Heart left ventricle (tissue), 13 donors: Measurements from ENCODE around the gene TMEM266.

Source experiments
- POLR2A ChIP-seq, 2 donors: fragments of 450-650 bp; IDR thresholded peaks; one replicate each; pipeline ENCODE4 v1.6.1; 2017; ENCODE audit warnings: antibody characterized with exemption in 2 of 2, mild to moderate bottlenecking in 2 of 2, moderate library complexity in 2 of 2
- TF ChIP-seq, protein P1 (sequence below), 12 donors: fragments of 200-600 bp; sonication (generic) in 4 of 12; IDR thresholded peaks; one replicate each; pipeline versions ENCODE4 v1.5.0 to v1.8.0; 2018 to 2022; ENCODE audit warnings: antibody characterized with exemption in 12 of 12, mild to moderate bottlenecking in 5 of 12
- donor health status: ischemic (EF 13 %, LVEDD 7.1; RV severe dilation, severe dysfunction).
- donor health status: DM: no; HTN: yes; CAD: no.
- donor health status: DM: no; HTN: no; CAD: no.
- donor health status: ischemic (EF 25% LVEDD 6.9; RV normal size, moderate dysfunction).
- donor health status: ischemic (EF 25% LVEDD 5.7; RV mildly dilated, moderate dysfunction).
- donor health status: ischemic (EF 35%, LVEDD 5.7; RV mildly dilated, moderate dysfunction).
- donor health status: nonischemic (EF 11% LVEDD 7.7; RV severe dilation, severe dysfunction).
- donor health status: DM: yes; HTN: yes; CAD: no.
- donor health status: PGD.
- donor health status: ischemic (EF 29% LVEDD 5.4; RV normal size, mild dysfunction).
- donor health status: nonischemic (EF 23%, LVEDD 6.1; RV moderate dilation, normal function).

DNA sequence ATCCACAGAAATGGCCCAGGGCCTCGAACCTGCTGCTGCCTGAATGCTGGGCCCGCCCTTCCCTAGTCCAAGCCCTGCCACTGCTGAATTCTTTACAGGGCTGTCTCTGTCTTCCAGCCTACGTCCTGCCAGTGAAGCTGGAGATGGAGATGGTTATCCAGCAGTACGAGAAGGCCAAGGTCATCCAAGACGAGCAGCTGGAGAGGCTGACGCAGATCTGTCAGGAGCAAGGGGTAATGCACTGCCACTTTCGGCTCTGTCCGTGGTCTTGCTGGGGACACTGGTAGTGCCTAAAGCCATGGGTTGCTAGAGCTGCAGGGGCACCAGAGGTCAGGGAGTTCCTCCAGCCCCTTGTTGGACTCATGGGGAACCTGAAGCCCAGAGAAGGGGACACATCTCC is 115.7 kb downstream of the TMEM266 start:
- no peak for TF ChIP-seq POLR2A (IDR thresholded peaks at IDR 0.05)
- TF ChIP-seq, protein P1, sequence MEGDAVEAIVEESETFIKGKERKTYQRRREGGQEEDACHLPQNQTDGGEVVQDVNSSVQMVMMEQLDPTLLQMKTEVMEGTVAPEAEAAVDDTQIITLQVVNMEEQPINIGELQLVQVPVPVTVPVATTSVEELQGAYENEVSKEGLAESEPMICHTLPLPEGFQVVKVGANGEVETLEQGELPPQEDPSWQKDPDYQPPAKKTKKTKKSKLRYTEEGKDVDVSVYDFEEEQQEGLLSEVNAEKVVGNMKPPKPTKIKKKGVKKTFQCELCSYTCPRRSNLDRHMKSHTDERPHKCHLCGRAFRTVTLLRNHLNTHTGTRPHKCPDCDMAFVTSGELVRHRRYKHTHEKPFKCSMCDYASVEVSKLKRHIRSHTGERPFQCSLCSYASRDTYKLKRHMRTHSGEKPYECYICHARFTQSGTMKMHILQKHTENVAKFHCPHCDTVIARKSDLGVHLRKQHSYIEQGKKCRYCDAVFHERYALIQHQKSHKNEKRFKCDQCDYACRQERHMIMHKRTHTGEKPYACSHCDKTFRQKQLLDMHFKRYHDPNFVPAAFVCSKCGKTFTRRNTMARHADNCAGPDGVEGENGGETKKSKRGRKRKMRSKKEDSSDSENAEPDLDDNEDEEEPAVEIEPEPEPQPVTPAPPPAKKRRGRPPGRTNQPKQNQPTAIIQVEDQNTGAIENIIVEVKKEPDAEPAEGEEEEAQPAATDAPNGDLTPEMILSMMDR (IDR thresholded peaks at IDR 0.05) = no peak
